Ovary (tissue), 9 donors: ENCODE measurements around the gene PCSK5. TPM values are rescaled to one million over a fixed set of nuclear protein-coding genes. Genes with fewer than 3 reads are reported as not detected.
"Not testable (repeated sequence)": the region's sequence is repeated elsewhere in the genome, so short reads cannot be mapped to it uniquely, and the experiment has no call there.

Experiments
- DNase-seq, 5 donors: peaks; one replicate each; pipeline ENCODE4 v3.0.0-alpha.2; 2019 to 2020
- H3K27ac ChIP-seq, 2 donors: fragments of 200-600 bp; one replicate each; pipeline versions ENCODE4 v1.5.1 to v1.8.0; 2019 to 2022
- H3K27me3 ChIP-seq: fragments of 200-600 bp; one replicate; pipeline ENCODE4 v1.8.0; 2022
- H3K36me3 ChIP-seq: fragments of 200-600 bp; sonication (generic); one replicate; pipeline ENCODE4 v1.5.1; 2019
- H3K4me1 ChIP-seq: one replicate; pipeline ENCODE4 v1.8.1; 2013; ENCODE audit warnings: mild to moderate bottlenecking, moderate library complexity; ENCODE audit not compliant: insufficient read depth
- H3K4me3 ChIP-seq: fragments of 200-600 bp; sonication (generic); one replicate; pipeline ENCODE4 v1.5.1; 2017
- H3K9me3 ChIP-seq, 2 donors: fragments of 200-600 bp in 1 of 2; sonication (generic) in 1 of 2; one replicate each; pipeline versions ENCODE4 v1.5.1 to v1.8.1; 2013 to 2019; ENCODE audit warnings: mild to moderate bottlenecking in 1 of 2, moderate library complexity in 1 of 2
- EP300 ChIP-seq: sonication (generic); formaldehyde crosslinking; IDR thresholded peaks from one replicate; pipeline ENCODE4 v1.6.1; 2017; ENCODE audit warnings: antibody characterized with exemption
- POLR2A ChIP-seq: fragments of 450-650 bp; IDR thresholded peaks from one replicate; pipeline ENCODE4 v1.6.1; 2017; ENCODE audit warnings: antibody characterized with exemption, mild to moderate bottlenecking, moderate library complexity
- WGBS, 3 donors: extraction: QIAGEN DNeasy Blood & Tissue Kit in 1 of 3; methylation state at CpG; one replicate each; pipeline versions ENCODE4 v1.1.5 to v1.1.7; 2013 to 2017; 5-methylcytosine and 5-hydroxymethylcytosine counted together
- intact Hi-C, 4 donors: fragments of 100-400 bp; cut with DNase I; formaldehyde crosslinking; loops; one replicate each; pipeline versions ENCODE4 v1.11.0 to v1.15.1; 2022 to 2023
- polyA plus RNA-seq, 2 donors: library from polyadenylated mRNA; stranded (reverse); fragments of 200-250 nt in 1 of 2; fragments of 350-450 nt in 1 of 2; fragmentation: Illumina TruSeq in 1 of 2; extraction: RNeasy Lipid Tissue Mini Kit (QIAGEN cat#74804) in 1 of 2; gene quantifications; one replicate each; pipeline ENCODE4 v1.2.3, GENCODE V29; 2013 to 2014
- total RNA-seq, 7 donors: library from RNA; depleted of rRNA in 2 of 7; stranded (reverse); fragments of >200 nt in 2 of 7; fragmentation: NEBNext Ultra II Directional in 3 of 7; extraction: Animal tissue kit (Norgen Biotek cat#: 25700) in 3 of 7; gene quantifications; one replicate each; pipeline versions ENCODE4 v1.1.0 to v1.2.4, GENCODE V29; 2016 to 2023
- TF ChIP-seq, protein P1 (sequence below), 3 donors: fragments of 450-650 bp in 2 of 3; fragments of 200-600 bp in 1 of 3; IDR thresholded peaks; one replicate each; pipeline versions ENCODE4 v1.5.1 to v1.8.0; 2016 to 2022; ENCODE audit warnings: antibody characterized with exemption in 3 of 3, mild to moderate bottlenecking in 1 of 3
- donor health status: DM: no; HTN: no; CAD: no; lungs with moderate emphysema.
- donor health status: DM: no; HTN: no; CAD: no.
- donor health status: Bipolar disorder and iron deficiency.
- donor health status: DM: yes; HTN: yes; CAD: no.
- donor health status: DM: no; HTN: no; CAD: no.
- donor health status: DM: yes; HTN: yes; CAD: no.

The PCSK5 gene
- total and polyA plus RNA-seq, 9 donors, result 12.7 to 41.8 (median 28.3) TPM

DNA sequence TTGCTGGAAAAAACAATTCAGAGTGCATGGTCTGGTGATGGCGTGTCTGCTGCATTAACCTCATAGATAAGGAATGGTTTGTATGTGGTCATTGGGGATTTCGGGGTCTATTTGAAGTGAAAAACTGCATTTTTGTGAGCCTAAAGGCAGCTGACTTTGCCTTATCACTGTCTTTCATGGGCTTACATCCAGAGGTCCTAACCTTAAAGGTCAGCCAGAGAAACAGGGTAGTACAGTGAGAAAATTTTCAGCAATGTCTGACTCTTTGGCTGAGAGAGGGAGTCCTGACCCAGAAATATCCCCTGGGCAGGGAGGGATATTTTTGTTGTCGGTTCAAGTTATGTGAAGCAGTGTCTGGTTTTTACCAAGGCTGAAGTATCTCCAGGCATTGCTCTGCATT, 5.7 kb downstream of the PCSK5 start:
- no peak overlapping the region for H3K4me3 ChIP-seq
- peaks cover 24% of the 10 kb centered on the region for H3K4me1 ChIP-seq
- no peaks in the 10 kb centered on the region for H3K9me3 ChIP-seq
- TF ChIP-seq, protein P1, sequence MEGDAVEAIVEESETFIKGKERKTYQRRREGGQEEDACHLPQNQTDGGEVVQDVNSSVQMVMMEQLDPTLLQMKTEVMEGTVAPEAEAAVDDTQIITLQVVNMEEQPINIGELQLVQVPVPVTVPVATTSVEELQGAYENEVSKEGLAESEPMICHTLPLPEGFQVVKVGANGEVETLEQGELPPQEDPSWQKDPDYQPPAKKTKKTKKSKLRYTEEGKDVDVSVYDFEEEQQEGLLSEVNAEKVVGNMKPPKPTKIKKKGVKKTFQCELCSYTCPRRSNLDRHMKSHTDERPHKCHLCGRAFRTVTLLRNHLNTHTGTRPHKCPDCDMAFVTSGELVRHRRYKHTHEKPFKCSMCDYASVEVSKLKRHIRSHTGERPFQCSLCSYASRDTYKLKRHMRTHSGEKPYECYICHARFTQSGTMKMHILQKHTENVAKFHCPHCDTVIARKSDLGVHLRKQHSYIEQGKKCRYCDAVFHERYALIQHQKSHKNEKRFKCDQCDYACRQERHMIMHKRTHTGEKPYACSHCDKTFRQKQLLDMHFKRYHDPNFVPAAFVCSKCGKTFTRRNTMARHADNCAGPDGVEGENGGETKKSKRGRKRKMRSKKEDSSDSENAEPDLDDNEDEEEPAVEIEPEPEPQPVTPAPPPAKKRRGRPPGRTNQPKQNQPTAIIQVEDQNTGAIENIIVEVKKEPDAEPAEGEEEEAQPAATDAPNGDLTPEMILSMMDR (IDR thresholded peaks at IDR 0.05), result no peak
- TF ChIP-seq POLR2A (no peak), EP300 (no peak)
- no peak overlapping the region for H3K27ac ChIP-seq
- intact Hi-C loops, result loop anchor here in 2 of 4 donors (10.0 kb wide), 5 partner anchors 159 to 409 kb away; no protein-coding TSS in a partner anchor
- WGBS, 3 donors, result 7 to 28% (median 12%) methylated on average over 3 of the region's 3 CpGs
- no peaks in the 10 kb centered on the region for H3K36me3 ChIP-seq
- DNase-seq, result peak in 2 of 5 donors; percentile 31 to 44
- H3K27me3 ChIP-seq, result no peaks in the 10 kb centered on the region

DNA sequence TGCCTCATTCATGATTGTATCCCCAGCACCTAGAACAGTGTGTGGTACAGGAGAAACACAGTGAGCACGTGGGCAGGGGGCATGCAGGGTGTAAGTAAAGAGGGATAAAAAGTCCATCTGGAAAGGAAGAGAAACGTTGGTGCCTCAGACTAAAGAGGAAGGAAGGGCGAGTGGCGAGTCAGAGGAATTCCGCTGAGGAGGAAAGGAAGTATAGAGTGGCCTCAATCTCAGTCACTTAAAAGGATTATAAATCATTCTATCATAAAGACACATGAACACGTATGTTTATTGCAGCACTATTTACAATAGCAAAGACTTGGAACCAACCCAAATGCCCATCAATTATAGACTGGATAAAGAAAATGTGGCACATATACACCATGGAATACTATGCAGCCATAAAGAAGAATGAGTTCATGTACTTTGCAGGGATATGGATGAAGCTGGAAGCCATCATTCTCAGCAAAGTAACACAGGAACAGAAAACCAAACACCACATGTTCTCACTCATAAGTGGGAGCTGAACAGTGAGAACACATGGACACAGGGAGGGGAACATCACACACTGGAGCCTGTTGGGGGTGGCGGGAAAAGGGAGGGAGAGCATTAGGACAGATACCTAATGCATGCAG, 10.5 kb downstream of the PCSK5 start:
- peaks cover 15% of the 10 kb centered on the region for H3K4me1 ChIP-seq
- H3K36me3 ChIP-seq, H3K9me3 ChIP-seq, H3K27ac ChIP-seq, H3K27me3 ChIP-seq, intact Hi-C loops, DNase-seq, H3K4me3 ChIP-seq: not testable (repeated sequence)
- 85 to 93% (median 91%) methylated on average over 7 of the region's 7 CpGs for WGBS, 3 donors

DNA sequence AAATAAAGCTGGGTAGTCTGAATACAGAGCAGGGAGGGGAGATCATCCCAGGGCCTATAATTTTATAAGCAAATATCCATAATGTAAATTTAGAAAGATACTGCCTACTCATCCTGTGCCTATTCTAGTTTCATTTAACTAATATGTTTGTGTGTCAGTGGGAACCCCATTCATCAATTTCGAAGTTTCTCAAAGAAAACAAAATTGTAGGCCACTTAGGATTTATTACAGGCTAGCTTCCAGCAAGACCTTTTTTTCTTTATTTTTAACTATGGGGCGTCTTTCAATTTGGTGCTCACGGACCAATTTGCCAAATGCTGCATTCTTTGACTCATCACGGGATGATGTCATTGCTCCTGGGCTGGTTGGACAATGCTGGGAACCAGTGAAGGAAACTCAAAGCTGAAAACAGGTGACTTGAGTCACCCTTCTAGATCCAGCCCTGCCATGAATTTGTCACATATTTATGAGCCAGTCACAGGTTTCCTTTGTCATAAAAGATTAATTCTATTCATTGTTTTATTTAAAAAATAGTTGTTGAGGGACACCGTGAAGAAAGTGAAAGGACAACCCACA, 13.4 kb downstream of the PCSK5 start:
- Histone ChIP-seq H3K4me1 (peaks cover 9% of the 10 kb centered on the region), H3K36me3 (no peaks in the 10 kb centered on the region), H3K27me3 (no peaks in the 10 kb centered on the region), H3K27ac (no peak overlapping the region), H3K4me3 (no peak overlapping the region), H3K9me3 (no peaks in the 10 kb centered on the region)
- WGBS, 3 donors, result 56 to 73% (median 63%) methylated on average over 5 of the region's 5 CpGs
- intact Hi-C loops, result no loop called here
- DNase-seq, result peak in 1 of 5 donors; percentile 37
- TF ChIP-seq, protein P1 (IDR thresholded peaks at IDR 0.05), result no peak
- TF ChIP-seq EP300, result no peak
- no peak for TF ChIP-seq POLR2A

DNA sequence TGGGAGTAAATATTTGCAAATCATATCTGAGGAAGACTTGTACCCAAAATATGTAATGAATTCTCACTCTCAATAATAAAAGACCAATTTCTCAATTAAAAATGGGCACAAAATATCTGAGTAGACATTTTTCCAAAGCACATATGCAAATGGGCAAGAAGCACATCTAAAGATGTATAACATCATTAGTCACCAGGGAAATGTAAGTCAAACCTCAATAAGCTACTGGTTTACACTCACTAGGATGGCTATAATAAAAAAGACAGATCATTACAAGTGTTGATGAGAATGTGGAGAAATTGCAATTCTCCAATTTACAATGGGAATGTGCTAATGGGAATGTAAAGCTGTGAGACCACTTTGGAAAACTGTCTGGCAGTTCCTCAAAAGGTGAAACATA, 13.9 kb downstream of the PCSK5 start:
- no peak for DNase-seq
- H3K4me1 ChIP-seq, result peaks cover 7% of the 10 kb centered on the region
- no peak overlapping the region for H3K4me3 ChIP-seq
- H3K9me3 ChIP-seq, result no peaks in the 10 kb centered on the region
- H3K27ac ChIP-seq, result no peak overlapping the region
- intact Hi-C loops, result no loop called here
- TF ChIP-seq EP300 (no peak), POLR2A (no peak)
- TF ChIP-seq, protein P1 (IDR thresholded peaks at IDR 0.05), result no peak
- H3K27me3 ChIP-seq, result no peaks in the 10 kb centered on the region
- no peaks in the 10 kb centered on the region for H3K36me3 ChIP-seq

GRCh38 chr9:75906531-75906930, 16.1 kb downstream of the PCSK5 start:
- intact Hi-C loops, result no loop called here
- Histone ChIP-seq H3K36me3 (no peaks in the 10 kb centered on the region), H3K27me3 (no peaks in the 10 kb centered on the region), H3K4me3 (no peak overlapping the region), H3K27ac (no peak overlapping the region), H3K9me3 (no peaks in the 10 kb centered on the region), H3K4me1 (peaks cover 5% of the 10 kb centered on the region)
- WGBS, 3 donors, result 94 to 96% (median 94%) methylated on average over 1 of the region's 1 CpG
- no peak for DNase-seq
- TF ChIP-seq, protein P1 (IDR thresholded peaks at IDR 0.05), result no peak
- no peak for TF ChIP-seq EP300
- no peak for TF ChIP-seq POLR2A
